Measurements from ENCODE around the gene PWWP2A. TPM values are rescaled to one million over a fixed set of nuclear protein-coding genes. Genes with fewer than 3 reads are reported as not detected.

The PWWP2A gene
- total and polyA plus RNA-seq, 2 of the 8 experiments (the other 6 are each of a cell fraction or from before 2014, with no cell fraction given) = 18.5 to 63.0 TPM

- TF ChIP-seq SAP30 (IDR thresholded peaks at IDR 0.05; ENCODE audit: insufficient read depth, insufficient replicate concordance, low read length) (no peak), EZH2 (IDR thresholded peaks at IDR 0.05; ENCODE audit: low read depth, low read length, severe bottlenecking) (no peak), CBX5 (IDR thresholded peaks at IDR 0.05; ENCODE audit: low read depth, low read length) (no peak)
These were observed 33.0 kb upstream of the PWWP2A start (continued) for GRCh38 chr5:160152287-160152686.
